Activated CD4-positive, alpha-beta memory T cell treated with anti-CD3 and anti-CD28 coated beads for 36 hours (primary cell): ENCODE measurements around the gene PTRHD1. TPM values are rescaled to one million over a fixed set of nuclear protein-coding genes. Genes with fewer than 3 reads are reported as not detected.

Experiments
- CTCF ChIA-PET: fragments of 350-600 bp; sonication (Branson Sonifier 250); formaldehyde crosslinking; loops from one replicate; lab custom pipeline; 2021; ENCODE audit warnings: antibody characterized with exemption, inconsistent platforms; lab: Charles Lee
- POLR2A ChIA-PET: fragments of 350-600 bp; sonication (Branson Sonifier 250); formaldehyde crosslinking; loops from one replicate; lab custom pipeline; 2021; ENCODE audit warnings: antibody characterized with exemption; lab: Charles Lee
- DNase-seq: peaks from one replicate; pipeline ENCODE4 v3.0.0-alpha.2; 2020
- H3K27ac Mint-ChIP-seq: one replicate; pipeline ENCODE4 v1.8.0; 2021; ENCODE audit warnings: mixed read lengths
- H3K27me3 Mint-ChIP-seq: one replicate; pipeline ENCODE4 v1.8.0; 2021; ENCODE audit warnings: mixed read lengths
- H3K36me3 Mint-ChIP-seq: one replicate; pipeline ENCODE4 v1.8.0; 2021; ENCODE audit warnings: mixed read lengths
- H3K4me1 Mint-ChIP-seq: one replicate; pipeline ENCODE4 v1.8.0; 2021; ENCODE audit warnings: low read depth, mixed read lengths
- H3K4me3 Mint-ChIP-seq: one replicate; pipeline ENCODE4 v1.8.0; 2021; ENCODE audit warnings: mild to moderate bottlenecking, mixed read lengths
- H3K9me3 Mint-ChIP-seq: one replicate; pipeline ENCODE4 v1.8.0; 2021; ENCODE audit warnings: mixed read lengths
- intact Hi-C: fragments of 100-400 bp; cut with micrococcal nuclease; formaldehyde crosslinking; loops from one replicate; pipeline ENCODE4 v1.15.1; 2023
- total RNA-seq, 2 experiments: library from RNA; stranded (reverse); gene quantifications; one replicate each; pipeline ENCODE4 v1.2.3, GENCODE V29; 2021

Gene PTRHD1
- total RNA-seq, 2 experiments from 2014 or later = 19.2 to 20.3 TPM

GRCh38 chr2:24744356-24744755, 48.8 kb downstream of the PTRHD1 start:
- Mint-ChIP-seq H3K9me3 (no peaks in the 10 kb centered on the region), H3K27me3 (no peaks in the 10 kb centered on the region), H3K27ac (no peak overlapping the region), H3K4me1 (peaks cover 14% of the 10 kb centered on the region), H3K36me3 (peaks cover 3% of the 10 kb centered on the region), H3K4me3 (no peak overlapping the region)
- ChIA-PET POLR2A (no interaction called here), CTCF (interaction anchor here (0.7 to 1.5 kb wide), 2 partner anchors 130 to 322 kb away, joined by 3 to 4 read pairs; no protein-coding TSS in a partner anchor)
- intact Hi-C loops = no loop called here
- no peak for DNase-seq

- Mint-ChIP-seq H3K9me3 (no peaks in the 10 kb centered on the region), H3K36me3 (peaks cover 3% of the 10 kb centered on the region), H3K4me3 (no peak overlapping the region), H3K27ac (no peak overlapping the region), H3K4me1 (peaks cover 14% of the 10 kb centered on the region), H3K27me3 (no peaks in the 10 kb centered on the region)
- no peak for DNase-seq
- ChIA-PET CTCF (interaction anchor here (1.5 kb wide), 1 partner anchor 322 kb away, joined by 4 read pairs; no protein-coding TSS in a partner anchor), POLR2A (no interaction called here)
- intact Hi-C loops = no loop called here
Observed at GRCh38 chr2:24743924-24744323, 49.3 kb downstream of the PTRHD1 start.

- H3K27ac Mint-ChIP-seq = no peak overlapping the region
- no peak for DNase-seq
- H3K4me3 Mint-ChIP-seq = no peak overlapping the region
- peaks cover 14% of the 10 kb centered on the region for H3K4me1 Mint-ChIP-seq
- no peaks in the 10 kb centered on the region for H3K9me3 Mint-ChIP-seq
- H3K27me3 Mint-ChIP-seq = no peaks in the 10 kb centered on the region
- H3K36me3 Mint-ChIP-seq = peaks cover 3% of the 10 kb centered on the region
- CTCF ChIA-PET = no interaction called here
- POLR2A ChIA-PET = no interaction called here
- intact Hi-C loops = no loop called here
Observed at GRCh38 chr2:24742730-24743129, 50.5 kb downstream of the PTRHD1 start.

- CTCF ChIA-PET = interaction anchor here (1.2 to 3.4 kb wide), 2 partner anchors 88 to 330 kb away, joined by 4 to 10 read pairs; no protein-coding TSS in a partner anchor
- POLR2A ChIA-PET = no interaction called here
- H3K27ac Mint-ChIP-seq = no peak overlapping the region
- H3K36me3 Mint-ChIP-seq = no peaks in the 10 kb centered on the region
- no peaks in the 10 kb centered on the region for H3K9me3 Mint-ChIP-seq
- H3K4me3 Mint-ChIP-seq = no peak overlapping the region
- intact Hi-C loops = no loop called here
- H3K4me1 Mint-ChIP-seq = peaks cover 14% of the 10 kb centered on the region
- DNase-seq = no peak
- no peaks in the 10 kb centered on the region for H3K27me3 Mint-ChIP-seq
Observed at GRCh38 chr2:24740142-24740541, 53.0 kb downstream of the PTRHD1 start.

Other genes with a start within 250 kb of the PTRHD1 start
- gene CENPO, start within 50 bp of the PTRHD1 start, total RNA-seq = 10 to 100 TPM; 39.9 to 42.4 TPM
- 10 to 100 TPM; 68.7 to 71.7 TPM for gene ADCY3, start 126.8 kb upstream of the PTRHD1 start, total RNA-seq
- gene DNAJC27, start 178.6 kb upstream of the PTRHD1 start, total RNA-seq = 1 to 10 TPM; 5.5 to 6.9 TPM
- gene EFR3B, start 248.7 kb upstream of the PTRHD1 start, total RNA-seq = 1 to 10 TPM; 1.5 TPM